Stimulated activated CD4-positive, alpha-beta T cell treated with anti-CD3 and anti-CD28 coated beads, Interleukin-15, amount 100 ng/mL, for 48 hours (primary cell): ENCODE measurements around the gene DOK7.

Experiments
- DNase-seq, 2 donors: peaks; one replicate each; pipeline ENCODE4 v3.0.0-alpha.2; 2020; ENCODE audit warnings: low read depth in 2 of 2

The DOK7 gene

DNA sequence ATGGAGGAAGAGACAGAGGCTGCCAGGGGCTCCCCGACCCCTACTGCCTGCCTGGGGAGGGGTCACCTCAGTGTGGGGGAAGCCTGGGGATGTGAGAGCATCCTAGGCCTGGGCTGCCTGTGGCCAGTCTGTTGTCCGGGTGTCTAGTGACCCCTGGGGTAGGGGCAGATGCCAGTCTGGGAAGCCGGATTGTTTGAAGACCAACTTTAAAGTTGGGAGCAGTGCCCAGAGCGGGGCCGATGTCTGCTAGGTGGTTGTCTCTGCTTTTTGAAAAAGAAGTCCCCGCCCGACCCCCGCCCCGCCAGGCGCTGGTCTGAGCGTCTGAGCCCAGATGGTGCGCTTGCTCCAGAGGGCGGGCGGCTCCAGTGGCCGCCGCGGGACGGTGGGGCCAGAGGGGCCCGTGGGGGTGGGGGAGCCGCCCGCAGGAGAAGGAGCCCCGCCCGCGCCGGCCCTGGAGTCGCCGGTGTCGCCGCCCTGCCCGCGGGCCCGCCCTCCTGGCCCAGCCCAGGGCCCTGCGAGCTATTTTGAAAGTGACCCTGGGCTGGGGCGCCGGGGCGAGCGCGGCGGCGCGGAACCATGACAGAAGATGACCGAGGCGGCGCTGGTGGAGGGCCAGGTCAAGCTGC is at the start of gene DOK7:
Gene DOK7, plus strand, starts transcription at position 517 of the 626 bp plus-strand sequence. Its CDS starts 70 bp downstream, at position 587.
- DNase-seq, result no peak

DNA sequence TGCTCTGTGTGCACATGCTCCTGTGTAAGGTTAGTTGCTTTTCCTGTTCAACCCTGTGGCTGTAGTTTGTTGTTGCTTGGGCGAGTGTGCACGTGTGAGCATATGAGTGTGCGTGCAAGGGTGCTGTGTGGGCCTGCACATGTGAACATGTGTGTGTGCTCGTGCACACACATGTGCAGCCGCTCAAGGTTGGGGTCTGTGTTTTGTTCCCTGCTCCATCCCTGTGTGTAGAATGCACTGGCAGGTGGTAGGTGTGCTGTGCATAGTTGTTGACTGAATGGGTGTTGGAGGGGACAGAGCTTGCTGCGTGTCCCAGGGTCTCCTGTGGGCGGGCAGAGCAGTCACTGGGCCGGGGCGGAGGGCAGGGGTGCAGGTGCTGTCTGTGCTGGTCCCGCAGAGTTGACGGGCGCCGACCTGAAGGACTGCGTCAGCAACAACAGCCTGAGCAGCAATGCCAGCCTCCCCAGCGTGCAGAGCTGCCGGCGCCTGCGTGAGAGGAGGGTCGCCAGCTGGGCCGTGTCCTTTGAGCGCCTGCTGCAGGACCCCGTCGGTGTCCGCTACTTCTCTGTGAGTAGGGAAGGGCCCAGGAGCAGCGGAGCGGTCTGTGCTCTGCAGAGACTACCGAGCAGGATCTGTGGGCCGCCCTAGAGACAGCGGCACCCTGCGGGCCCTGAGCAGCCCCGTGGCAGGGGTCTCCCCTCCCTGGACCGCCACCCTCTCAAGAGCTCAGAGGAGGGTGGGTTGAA is 49.3 kb upstream of the DOK7 start:
- DNase-seq, result no peak

GRCh38 chr4:3414421-3415279 is 48.5 kb upstream of the DOK7 start:
- no peak for DNase-seq

- no peak for DNase-seq
Observed at GRCh38 chr4:3415471-3416141, 47.5 kb upstream of the DOK7 start.

DNA sequence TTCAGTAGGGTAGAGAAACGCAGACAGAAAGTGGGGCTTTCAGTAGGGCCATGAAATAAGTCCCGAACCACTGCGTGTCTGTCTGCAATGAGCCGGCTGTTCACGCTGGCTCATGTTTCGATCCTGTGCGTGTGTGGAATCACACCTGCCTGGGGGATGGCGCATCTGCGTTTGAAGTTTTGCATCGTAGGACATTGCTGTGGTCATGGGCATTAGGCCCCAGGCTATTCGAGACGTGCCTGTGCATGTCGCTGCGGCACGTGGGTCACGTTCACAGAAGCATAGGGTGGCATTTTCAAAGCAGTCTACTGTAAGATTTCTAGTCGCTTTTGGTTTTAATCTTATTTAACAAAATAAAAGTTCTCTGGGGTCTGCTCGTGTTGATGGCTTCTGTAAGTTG is 46.8 kb upstream of the DOK7 start:
- DNase-seq, result no peak

DNA sequence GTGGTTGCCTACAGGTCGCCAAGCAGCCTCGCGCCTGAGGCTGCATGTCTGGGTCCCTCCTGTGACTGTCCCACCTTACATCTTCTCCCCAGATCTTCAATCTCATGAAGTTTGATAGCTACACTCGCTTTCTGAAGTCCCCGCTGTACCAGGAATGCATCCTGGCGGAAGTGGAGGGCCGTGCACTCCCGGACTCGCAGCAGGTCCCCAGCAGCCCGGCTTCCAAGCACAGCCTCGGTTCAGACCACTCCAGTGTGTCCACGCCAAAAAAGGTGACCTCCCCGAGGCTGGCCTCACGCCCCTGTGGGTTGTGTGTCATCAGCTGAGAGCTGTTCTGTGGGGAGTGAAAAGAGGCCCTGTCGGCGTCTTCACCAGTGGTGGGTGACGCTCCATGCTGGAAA is 46.3 kb upstream of the DOK7 start:
- DNase-seq, result no peak

DNA sequence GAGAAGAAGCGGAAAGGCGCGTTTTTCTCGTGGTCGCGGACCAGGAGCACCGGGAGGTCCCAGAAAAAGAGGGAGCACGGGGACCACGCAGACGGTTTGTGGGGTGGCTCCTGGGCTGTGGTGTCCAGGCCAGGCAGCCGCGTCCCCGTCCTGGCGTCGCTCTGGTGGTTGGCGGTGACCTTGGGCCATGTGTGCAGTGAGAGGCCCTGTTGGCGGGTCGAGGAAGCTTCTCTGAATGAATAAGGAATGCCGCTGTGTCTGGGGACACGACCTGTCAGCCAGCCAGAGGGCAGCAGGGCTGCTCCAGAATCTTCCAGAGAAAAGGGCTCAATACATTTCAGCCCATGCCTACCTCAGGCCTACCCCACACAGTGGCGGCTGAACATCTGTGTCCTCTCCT is 45.7 kb upstream of the DOK7 start:
- no peak for DNase-seq

GRCh38 chr4:3418029-3418762 is 44.9 kb upstream of the DOK7 start:
- no peak for DNase-seq

- no peak for DNase-seq
Observed at GRCh38 chr4:3419836-3420605, 43.1 kb upstream of the DOK7 start.

DNA sequence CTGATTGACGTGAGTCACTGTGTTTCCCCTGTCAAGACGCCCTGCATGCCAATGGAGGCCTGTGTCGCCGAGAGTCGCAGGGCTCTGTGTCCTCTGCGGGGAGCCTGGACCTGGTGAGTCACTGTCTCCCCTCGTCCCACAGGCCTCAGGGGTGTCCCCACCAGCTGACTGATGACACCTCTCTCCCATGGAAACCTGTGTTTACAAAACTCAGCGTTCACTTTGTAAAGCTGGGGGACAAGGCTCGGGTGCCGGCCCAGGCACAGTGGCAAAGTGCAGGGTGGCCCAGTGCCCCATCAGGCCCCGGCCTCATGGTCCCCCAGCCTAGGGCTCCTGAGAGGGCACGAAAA is 42.5 kb upstream of the DOK7 start:
- DNase-seq, result no peak

DNA sequence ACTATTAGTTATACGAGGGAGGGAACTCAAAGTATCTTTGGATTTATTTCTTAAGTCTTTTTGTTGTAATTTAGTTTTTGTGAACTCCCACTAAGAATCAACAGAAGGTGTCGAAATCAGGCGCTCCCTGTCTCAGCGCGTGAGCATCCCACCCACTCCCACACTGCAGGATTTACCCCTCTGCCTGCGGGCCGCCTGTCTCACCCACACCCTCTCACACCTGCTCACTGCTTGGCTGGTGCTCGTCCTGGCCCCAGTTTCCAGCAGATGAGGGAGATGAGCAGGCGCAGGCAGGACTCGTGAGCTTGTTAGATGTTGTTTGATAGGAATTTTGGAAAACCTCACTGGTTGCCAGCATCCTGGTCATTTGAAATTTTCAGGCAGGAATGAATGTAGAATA is 42.1 kb upstream of the DOK7 start:
- no peak for DNase-seq

GRCh38 chr4:3421470-3421869 is 41.6 kb upstream of the DOK7 start:
- DNase-seq, result no peak

- DNase-seq, result no peak
Observed at GRCh38 chr4:3422241-3422801, 40.8 kb upstream of the DOK7 start.

DNA sequence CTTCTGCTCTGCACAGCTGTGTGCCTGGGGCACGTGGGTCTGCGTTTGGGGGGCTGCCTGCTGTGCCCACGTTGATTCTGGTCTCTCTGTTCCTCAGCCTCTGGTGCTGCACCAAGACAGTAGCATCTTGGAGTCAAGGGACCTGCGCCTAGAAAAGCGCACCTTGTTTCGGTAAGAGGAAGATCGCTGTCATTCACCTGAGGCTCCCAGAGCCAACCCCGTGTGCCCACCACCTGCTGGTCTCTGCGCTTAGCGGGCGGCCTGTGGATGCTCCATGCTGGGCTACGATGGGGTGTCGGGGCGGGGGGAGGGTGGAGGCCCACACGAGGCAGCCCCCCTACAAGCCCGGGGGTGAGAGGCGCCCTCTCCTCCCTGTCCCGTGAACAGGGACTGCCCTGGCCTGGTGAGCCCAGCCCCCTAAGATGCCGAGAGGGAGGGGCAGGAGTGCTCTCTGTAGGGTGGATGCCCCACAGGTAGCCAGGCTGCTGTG is 40.3 kb upstream of the DOK7 start:
- DNase-seq, result no peak

- no peak for DNase-seq
Observed at GRCh38 chr4:3423406-3423805, 39.7 kb upstream of the DOK7 start.

DNA sequence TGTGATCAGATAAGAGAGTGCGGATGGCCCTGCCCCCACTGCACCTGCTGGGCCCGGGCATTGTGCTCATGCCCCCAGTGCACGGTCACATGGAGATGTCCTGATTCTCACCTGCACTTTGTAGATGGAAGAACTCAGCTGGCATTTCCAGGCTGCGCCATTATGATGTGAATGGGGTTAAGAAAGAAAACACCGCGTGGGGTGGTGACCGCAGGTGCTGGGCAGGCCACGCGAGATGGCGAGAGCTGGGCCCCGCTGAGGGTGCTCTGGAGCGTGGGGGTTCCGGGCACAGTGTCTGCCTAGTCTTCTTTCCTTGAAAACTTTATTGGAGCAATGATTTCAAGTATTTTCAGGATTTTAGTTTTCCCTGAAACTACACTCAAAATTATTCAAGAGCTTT is 39.2 kb upstream of the DOK7 start:
- no peak for DNase-seq

DNA sequence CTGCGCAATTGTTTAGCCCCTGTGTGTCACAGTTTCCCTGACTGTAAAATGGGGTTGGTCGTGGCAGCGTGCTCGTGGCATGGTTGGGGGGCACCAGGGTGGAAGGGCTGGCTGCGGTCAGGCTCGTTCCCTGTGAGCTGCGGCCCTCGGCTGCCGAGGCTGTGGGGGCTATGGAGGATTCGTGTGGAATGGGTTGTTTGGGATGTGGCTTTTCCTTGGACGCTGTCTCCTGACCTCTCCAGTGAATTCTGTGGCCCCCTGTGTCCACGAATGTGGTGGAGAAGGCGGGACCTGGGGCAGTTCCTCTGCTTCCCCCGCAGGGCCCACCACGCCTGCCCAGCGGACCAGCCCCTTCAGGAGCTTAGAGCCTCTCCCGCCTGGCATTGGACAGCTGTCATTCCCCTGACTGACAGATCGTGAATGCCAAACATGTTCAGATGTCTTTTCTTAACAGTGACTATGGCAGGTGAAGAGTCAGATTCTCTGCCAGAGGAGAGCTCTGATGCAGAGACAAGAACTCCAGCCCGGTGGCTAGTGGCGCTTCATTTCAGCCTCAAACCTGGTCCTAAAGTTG is 38.5 kb upstream of the DOK7 start:
- DNase-seq, result no peak

GRCh38 chr4:3426465-3427133 is 36.5 kb upstream of the DOK7 start:
- DNase-seq, result no peak

DNA sequence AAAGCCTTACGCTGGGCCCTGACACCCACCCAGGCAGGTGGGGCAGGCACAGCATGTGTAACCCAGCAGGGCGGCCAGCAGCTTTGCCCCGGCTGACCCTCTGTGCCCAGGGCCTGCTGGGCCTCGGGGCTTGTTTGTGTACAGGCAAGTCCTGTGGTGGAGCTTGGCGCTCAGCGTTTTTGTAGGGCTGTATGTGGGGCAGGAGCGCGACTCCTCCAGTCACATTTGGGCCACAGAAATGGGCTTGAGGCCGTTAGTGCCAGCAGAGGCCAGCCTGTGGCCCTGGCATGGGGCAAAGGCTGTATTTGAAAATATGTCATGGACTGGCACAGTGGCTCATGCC is 36.0 kb upstream of the DOK7 start:
- DNase-seq, result no peak
